Bronchial smooth muscle cell (primary cell): ENCODE measurements around the gene NRIP3. TPM values are rescaled to one million over a fixed set of nuclear protein-coding genes. Genes with fewer than 3 reads are reported as not detected.

ENCODE experiments used
- total RNA-seq: library from RNA; depleted of rRNA; stranded (reverse); fragments of >200 nt; gene quantifications from 2 replicates; pipeline ENCODE4 v1.2.1, GENCODE V29; 2014

Gene NRIP3
- total RNA-seq, result 3.0 and 15.9 TPM in 2 replicates

GRCh38 chr11:9003573-9004182, at the start of gene NRIP3:
Gene NRIP3 (minus strand): TSS chr11:9004001. CDS start chr11:9003935, 66 bp downstream.

GRCh38 chr11:8964324-8965320, 39.2 kb downstream of the NRIP3 start, which contains the start of gene TMEM9B:
Gene TMEM9B (minus strand): TSS chr11:8964442. CDS start chr11:8964313, 129 bp downstream.

GRCh38 chr11:8942518-8943066, 61.2 kb downstream of the NRIP3 start, which contains the start of gene ASCL3:
Gene ASCL3 (minus strand): TSS chr11:8943016. CDS start chr11:8938161, 4,855 bp downstream.

GRCh38 chr11:8932564-8933180, 71.1 kb downstream of the NRIP3 start, which contains the start of gene C11orf16:
Gene C11orf16 (minus strand): TSS chr11:8932947. CDS start chr11:8932308, 639 bp downstream.

Other genes with a start within 250 kb of the NRIP3 start
- 35.3 and 38.0 TPM in 2 replicates for gene AKIP1, start 92.8 kb downstream of the NRIP3 start, total RNA-seq
- not detected in 2 replicates for gene C11orf16, start 71.1 kb downstream of the NRIP3 start, total RNA-seq
- gene ASCL3, start 61.0 kb downstream of the NRIP3 start, total RNA-seq, result not detected in 2 replicates
- 36.2 and 40.8 TPM in 2 replicates for gene TMEM9B, start 39.6 kb downstream of the NRIP3 start, total RNA-seq
- 0.79 and 4.0 TPM in 2 replicates for gene SCUBE2, start 87.6 kb upstream of the NRIP3 start, total RNA-seq